ENCODE results near the gene ITGBL1. TPM values are rescaled to one million over a fixed set of nuclear protein-coding genes. Genes with fewer than 3 reads are reported as not detected.

Gene ITGBL1
- total and polyA plus RNA-seq, 2 experiments from 2014 or later = 0.29 TPM; not detected in 1

GRCh38 chr13:101502618-101503017 is 50.1 kb downstream of the ITGBL1 start:
- Mint-ChIP-seq H3K9me3 (no peaks in the 10 kb centered on the region), H3K27me3 (ENCODE audit: insufficient read depth, low read depth, poor library complexity) (no peaks in the 10 kb centered on the region), H3K27ac (no peak overlapping the region), H3K4me1 (peaks cover 11% of the 10 kb centered on the region), H3K36me3 (ENCODE audit: low read depth) (no peaks in the 10 kb centered on the region), H3K4me3 (no peak overlapping the region)
- Histone ChIP-seq H4K20me1 (replicated peaks; ENCODE audit: insufficient read depth) (no peaks in the 10 kb centered on the region), H3K4me2 (no peak overlapping the region), H2AFZ (no peak overlapping the region), H3K27me3 (ENCODE audit: insufficient read depth) (no peaks in the 10 kb centered on the region), H3K9me2 (ENCODE audit: insufficient read depth) (no peaks in the 10 kb centered on the region), H3K79me2 (replicated peaks; ENCODE audit: insufficient read depth) (no peaks in the 10 kb centered on the region), H3K36me3 (ENCODE audit: insufficient read depth) (no peaks in the 10 kb centered on the region), H3F3A (replicated peaks; ENCODE audit: low read depth) (no peaks in the 10 kb centered on the region), H3K4me3 (no peak overlapping the region), H3K4me1 (ENCODE audit: insufficient read depth) (peaks cover 10% of the 10 kb centered on the region), H3K27ac (ENCODE audit: low read depth) (no peak overlapping the region)
- DNase-seq (ENCODE audit: low spot score) (no peak), ATAC-seq (no peak)
- TF ChIP-seq STAT1 (IDR thresholded peaks at IDR 0.05; ENCODE audit: unreplicated experiment) = no peak
- no peak for TF ChIP-seq CREB1 (CRISPR knock-in tag; IDR thresholded peaks at IDR 0.05; ENCODE audit: low read depth)
- no peak for TF ChIP-seq EZH2phosphoT487 (IDR thresholded peaks at IDR 0.05; ENCODE audit: unreplicated experiment)
- no peak for TF ChIP-seq JUNB (IDR thresholded peaks at IDR 0.05; ENCODE audit: unreplicated experiment)
- no peak for TF ChIP-seq ETS1 (IDR thresholded peaks at IDR 0.05)
- TF ChIP-seq ZNF114 (CRISPR knock-in tag; IDR thresholded peaks at IDR 0.05) = no peak
- TF ChIP-seq ZNF462 (CRISPR knock-in tag; IDR thresholded peaks at IDR 0.05) = no peak
- no peak for TF ChIP-seq NANOG (IDR thresholded peaks at IDR 0.05; ENCODE audit: borderline replicate concordance)
- no peak for TF ChIP-seq REST (IDR thresholded peaks at IDR 0.05; ENCODE audit: unreplicated experiment)
- TF ChIP-seq ZNF331 (CRISPR knock-in tag; IDR thresholded peaks at IDR 0.05; ENCODE audit: low read depth) = no peak
- TF ChIP-seq POLR2AphosphoS5 (IDR thresholded peaks at IDR 0.05; ENCODE audit: low read depth) = no peak
- TF ChIP-seq EZH2 (IDR thresholded peaks at IDR 0.05; ENCODE audit: low read depth, unreplicated experiment) = no peak
- no peak for TF ChIP-seq CTCF (conservative IDR thresholded peaks at IDR 0.05; ENCODE audit: low read depth in 2 of 2)

All from GM23338 (cell line).